HFF-Myc (cell line): ENCODE measurements around the gene C13orf42.
A peak's percentile ranks its signal among the peaks of the same experiment; 100 is the strongest.
"Not testable (repeated sequence)": the region's sequence is repeated elsewhere in the genome, so short reads cannot be mapped to it uniquely, and the experiment has no call there.

Source experiments
- DNase-seq: peaks from one replicate; pipeline ENCODE4 v3.0.0-alpha.2; 2011; ENCODE audit warnings: low read depth; ENCODE audit errors: extremely low read depth
- H3K4me3 ChIP-seq: replicated peaks from 2 replicates; pipeline ENCODE4 v1.5.1; 2011; ENCODE audit warnings: low read depth, mild to moderate bottlenecking, control low read depth, low read length
- TF ChIP-seq, protein P1 (sequence below): IDR thresholded peaks from 2 replicates; pipeline ENCODE4 v1.5.1; 2012; ENCODE audit warnings: mild to moderate bottlenecking, low read depth, low read length, control low read depth; ENCODE audit errors: missing control alignments

C13orf42 gene

DNA sequence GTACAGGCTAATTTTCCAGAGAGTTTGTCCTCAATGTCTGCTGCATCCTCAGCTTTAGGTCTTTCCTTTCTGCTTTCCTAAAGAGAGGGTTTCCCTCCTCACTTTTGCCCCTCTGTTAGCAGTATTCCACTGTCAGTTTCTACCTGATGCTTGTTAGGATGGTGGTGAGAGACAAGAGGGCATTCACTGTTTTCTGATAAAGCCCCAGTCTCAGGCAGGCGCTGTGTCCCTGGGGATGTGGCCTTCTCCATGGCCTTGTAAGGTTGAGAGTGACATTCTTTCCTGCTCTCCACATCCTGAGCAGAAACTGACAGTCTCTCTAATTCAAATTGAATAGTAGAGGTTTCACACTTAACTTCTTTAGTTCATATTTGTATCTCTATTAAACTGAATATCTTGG lies 14.9 kb downstream of the C13orf42 start:
- no peak for DNase-seq
- H3K4me3 ChIP-seq = no peak overlapping the region
- TF ChIP-seq, protein P1, sequence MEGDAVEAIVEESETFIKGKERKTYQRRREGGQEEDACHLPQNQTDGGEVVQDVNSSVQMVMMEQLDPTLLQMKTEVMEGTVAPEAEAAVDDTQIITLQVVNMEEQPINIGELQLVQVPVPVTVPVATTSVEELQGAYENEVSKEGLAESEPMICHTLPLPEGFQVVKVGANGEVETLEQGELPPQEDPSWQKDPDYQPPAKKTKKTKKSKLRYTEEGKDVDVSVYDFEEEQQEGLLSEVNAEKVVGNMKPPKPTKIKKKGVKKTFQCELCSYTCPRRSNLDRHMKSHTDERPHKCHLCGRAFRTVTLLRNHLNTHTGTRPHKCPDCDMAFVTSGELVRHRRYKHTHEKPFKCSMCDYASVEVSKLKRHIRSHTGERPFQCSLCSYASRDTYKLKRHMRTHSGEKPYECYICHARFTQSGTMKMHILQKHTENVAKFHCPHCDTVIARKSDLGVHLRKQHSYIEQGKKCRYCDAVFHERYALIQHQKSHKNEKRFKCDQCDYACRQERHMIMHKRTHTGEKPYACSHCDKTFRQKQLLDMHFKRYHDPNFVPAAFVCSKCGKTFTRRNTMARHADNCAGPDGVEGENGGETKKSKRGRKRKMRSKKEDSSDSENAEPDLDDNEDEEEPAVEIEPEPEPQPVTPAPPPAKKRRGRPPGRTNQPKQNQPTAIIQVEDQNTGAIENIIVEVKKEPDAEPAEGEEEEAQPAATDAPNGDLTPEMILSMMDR = no peak

DNA sequence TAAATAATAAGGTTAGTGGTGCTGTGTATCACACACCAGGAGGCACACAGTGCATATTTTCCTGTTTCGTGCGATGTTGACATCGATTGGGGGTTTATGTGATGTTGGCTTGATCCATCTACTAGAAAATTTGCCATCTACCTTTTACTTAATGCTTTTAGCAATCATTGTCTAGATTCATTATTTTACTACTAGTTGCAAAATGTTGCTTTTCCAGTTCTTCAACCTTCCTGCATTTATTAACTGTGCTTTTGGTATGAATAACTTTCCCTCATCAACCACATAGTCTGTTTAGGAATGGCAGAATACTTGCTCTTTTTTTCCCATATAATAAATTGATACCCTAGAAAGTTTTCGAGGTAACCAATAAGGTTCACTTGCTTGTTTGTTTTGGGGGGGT lies 17.5 kb downstream of the C13orf42 start:
- TF ChIP-seq, protein P1 = no peak
- H3K4me3 ChIP-seq = no peak overlapping the region
- DNase-seq = no peak

DNA sequence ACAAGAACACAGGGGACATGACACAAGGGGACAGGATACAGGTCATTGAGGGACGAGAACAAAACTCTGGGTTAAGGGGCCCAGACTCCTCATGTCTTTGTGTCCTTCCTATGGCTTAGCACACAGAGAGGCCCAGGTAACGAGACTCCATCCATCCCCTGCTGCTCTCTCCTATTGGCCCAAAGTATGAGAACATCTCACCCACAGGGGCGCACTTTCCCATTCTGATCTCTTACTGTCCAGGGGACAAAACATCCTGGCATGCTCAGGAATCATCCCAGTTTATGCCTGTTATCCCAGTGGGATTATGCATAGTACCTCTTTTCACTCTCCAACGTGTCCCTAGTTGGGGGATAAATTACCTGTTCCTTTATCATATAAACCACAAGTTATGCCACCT lies 19.2 kb downstream of the C13orf42 start:
- no peak overlapping the region for H3K4me3 ChIP-seq
- DNase-seq = no peak
- TF ChIP-seq, protein P1 = no peak

DNA sequence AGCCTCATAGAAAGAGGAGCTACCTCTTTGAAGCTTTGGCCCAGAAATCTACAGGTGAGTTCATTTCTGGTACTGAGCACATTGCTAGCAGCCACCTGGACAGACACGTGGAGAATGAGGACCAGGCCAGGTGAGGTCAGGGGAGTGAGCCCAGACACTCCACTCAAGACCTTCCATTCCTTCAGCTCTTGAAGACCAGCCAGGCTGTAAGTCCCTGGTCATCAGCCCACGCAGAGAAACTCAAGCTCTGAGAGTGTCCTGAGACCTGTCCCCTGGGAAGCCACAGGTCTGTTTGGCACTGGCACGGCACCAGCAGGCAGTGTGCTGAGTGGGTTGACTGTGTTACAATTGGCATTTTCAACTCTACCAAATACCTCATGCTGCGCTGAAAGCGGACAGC lies 27.4 kb downstream of the C13orf42 start:
- no peak overlapping the region for H3K4me3 ChIP-seq
- no peak for DNase-seq
- TF ChIP-seq, protein P1 = no peak

DNA sequence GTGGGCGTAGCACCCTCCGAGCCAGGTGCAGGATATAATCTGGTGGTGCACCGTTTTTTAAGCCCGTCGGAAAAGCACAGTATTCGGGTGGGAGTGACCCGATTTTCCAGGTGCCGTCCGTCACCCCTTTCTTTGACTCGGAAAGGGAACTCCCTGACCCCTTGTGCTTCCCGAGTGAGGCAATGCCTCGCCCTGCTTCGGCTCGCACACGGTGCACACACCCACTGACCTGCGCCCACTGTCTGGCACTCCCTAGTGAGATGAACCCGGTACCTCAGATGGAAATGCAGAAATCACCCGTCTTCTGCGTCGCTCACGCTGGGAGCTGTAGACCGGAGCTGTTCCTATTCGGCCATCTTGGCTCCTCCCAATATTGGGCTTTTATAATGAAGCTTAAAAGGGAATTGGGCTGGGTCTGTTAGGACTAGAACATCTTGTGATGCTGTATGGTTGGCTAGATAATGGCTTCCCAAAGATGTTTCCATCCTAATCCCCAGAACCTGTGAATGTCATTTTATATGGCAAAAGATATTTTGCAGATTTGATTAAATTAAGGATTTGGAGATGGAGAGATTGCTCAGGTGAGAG lies 30.5 kb downstream of the C13orf42 start:
- not testable (repeated sequence) for DNase-seq, H3K4me3 ChIP-seq

DNA sequence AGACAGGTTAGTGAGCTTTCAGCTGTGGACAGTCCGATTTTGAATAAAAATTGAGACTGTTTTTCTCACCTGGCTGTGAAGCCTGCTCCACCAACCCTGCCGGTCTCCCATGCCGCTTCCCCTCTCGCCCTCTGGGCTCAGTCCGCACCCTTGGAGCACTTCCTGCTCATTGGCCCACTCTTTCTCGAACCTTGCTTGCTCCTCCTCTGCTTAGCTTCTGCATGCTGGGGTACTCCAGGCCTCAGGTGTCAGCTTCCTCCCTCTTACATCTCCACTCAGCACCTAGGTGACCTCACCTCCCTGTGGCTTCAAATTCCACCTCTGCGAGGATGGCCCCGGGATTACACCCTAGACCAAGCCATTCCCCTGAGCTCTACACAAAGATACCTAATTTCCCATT lies 39.6 kb downstream of the C13orf42 start:
- no peak overlapping the region for H3K4me3 ChIP-seq
- TF ChIP-seq, protein P1 = no peak
- no peak for DNase-seq

DNA sequence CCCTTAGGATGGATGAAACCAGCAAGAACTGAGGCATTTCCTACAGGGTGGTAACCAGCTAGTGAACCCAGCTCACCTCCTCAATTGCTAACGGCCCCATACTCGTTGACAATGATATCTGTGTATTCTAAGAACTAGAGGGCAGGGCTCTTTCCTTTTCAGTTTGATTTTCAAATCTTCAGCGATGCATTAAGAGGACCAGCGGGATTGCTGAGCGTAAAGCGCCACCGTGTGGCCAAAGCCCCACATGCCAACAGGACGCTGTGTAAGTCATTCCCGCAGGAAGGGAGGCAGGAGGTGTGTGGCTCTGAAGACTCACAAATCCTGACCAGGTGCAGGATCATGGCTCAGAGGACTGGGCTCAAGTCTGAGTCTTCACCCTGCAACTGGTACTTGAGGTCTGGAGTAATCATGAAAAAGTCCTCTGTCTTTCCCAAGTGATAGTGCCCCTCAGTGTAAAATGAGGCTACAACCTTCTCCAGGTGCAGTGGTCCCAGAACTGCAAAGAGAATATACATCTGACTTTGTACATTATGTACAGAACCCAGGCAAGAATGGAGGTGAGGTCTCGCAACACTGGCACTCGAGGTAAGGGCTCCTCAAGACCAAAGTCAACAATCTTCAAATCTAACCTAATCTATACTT lies 40.9 kb downstream of the C13orf42 start:
- TF ChIP-seq, protein P1 = peak; percentile 93
- peak; percentile 29 for DNase-seq
- H3K4me3 ChIP-seq = no peak overlapping the region
